H1 (cell line): Measurements from ENCODE around the gene CAVIN1. TPM values are rescaled to one million over a fixed set of nuclear protein-coding genes. Genes with fewer than 3 reads are reported as not detected.
A peak's percentile ranks its signal among the peaks of the same experiment; 100 is the strongest.

ENCODE experiments used
- CTCF ChIA-PET: fragments of 300-600 bp; sonication (Branson Sonifier 250); formaldehyde crosslinking; loops from one replicate; lab custom pipeline; 2021; ENCODE audit not compliant: partially characterized antibody; lab: Charles Lee
- POLR2A ChIA-PET: fragments of 300-600 bp; sonication (Branson Sonifier 250); formaldehyde crosslinking; loops from one replicate; lab custom pipeline; 2021; ENCODE audit warnings: inconsistent platforms; ENCODE audit not compliant: partially characterized antibody; lab: Charles Lee
- DNase-seq, 2 experiments: peaks; one replicate each; pipeline versions ENCODE4 v3.0.0 to v3.0.0-alpha.2; 2010 to 2022; ENCODE audit warnings: low spot score in 2 of 2, low read depth in 1 of 2, mixed read lengths in 1 of 2
- FAIRE-seq: peaks from 2 replicates; lab custom pipeline; 2011; peaks lifted over from hg19 to GRCh38; lab: Jason Lieb, UNC
- H2AFZ ChIP-seq: 2 replicates; pipeline ENCODE4 v1.8.1; 2012; ENCODE audit warnings: low read length, inconsistent platforms
- H2AK5ac ChIP-seq: 2 replicates; pipeline ENCODE4 v1.6.1; 2013; ENCODE audit warnings: low read depth, low read length
- H2BK120ac ChIP-seq: replicated peaks from 2 replicates; pipeline ENCODE3; 2013; ENCODE audit warnings: low read depth, low read length, inconsistent platforms
- H2BK12ac ChIP-seq: 2 replicates; pipeline ENCODE4 v1.6.1; 2013; ENCODE audit warnings: low read depth, low read length
- H2BK15ac ChIP-seq: 2 replicates; pipeline ENCODE4 v1.6.1; 2013; ENCODE audit warnings: low read length
- H2BK20ac ChIP-seq: 2 replicates; pipeline ENCODE4 v1.6.1; 2013; ENCODE audit warnings: low read length
- H2BK5ac ChIP-seq: 2 replicates; pipeline ENCODE4 v1.6.1; 2013; ENCODE audit warnings: low read depth, low read length
- H3K14ac ChIP-seq: 2 replicates; pipeline ENCODE4 v1.6.1; 2013; ENCODE audit warnings: inconsistent platforms; ENCODE audit not compliant: insufficient read length
- H3K18ac ChIP-seq: 2 replicates; pipeline ENCODE4 v1.6.1; 2013; ENCODE audit warnings: low read length; ENCODE audit errors: extremely low read depth
- H3K23ac ChIP-seq: 2 replicates; pipeline ENCODE4 v1.6.1; 2013; ENCODE audit warnings: inconsistent platforms; ENCODE audit not compliant: insufficient read length
- H3K23me2 ChIP-seq: 2 replicates; pipeline ENCODE4 v1.6.1; 2013; ENCODE audit warnings: low read depth, low read length
- H3K27ac ChIP-seq: 2 replicates; pipeline ENCODE4 v1.6.1; 2011; ENCODE audit warnings: low read depth, low read length, inconsistent platforms
- H3K27me3 ChIP-seq, 4 experiments: replicated peaks in 1 of 4; 1 replicate in 1 of 4; 2 replicates in 3 of 4; pipeline versions ENCODE4 v1.6.1 to v1.8.1; 2011 to 2013; ENCODE audit warnings: low read length in 3 of 4, mild to moderate bottlenecking in 3 of 4, inconsistent platforms in 2 of 4, mixed read lengths in 2 of 4, moderate library complexity in 1 of 4; ENCODE audit not compliant: control insufficient read depth in 3 of 4, insufficient read depth in 3 of 4; ENCODE audit errors: extremely low read depth in 1 of 4
- H3K36me3 ChIP-seq, 4 experiments: 2 replicates each; pipeline versions ENCODE4 v1.6.1 to v1.8.1; 2011 to 2013; ENCODE audit warnings: mild to moderate bottlenecking in 4 of 4, low read length in 3 of 4, moderate library complexity in 2 of 4, control low read depth in 1 of 4, inconsistent platforms in 1 of 4; ENCODE audit not compliant: insufficient read depth in 4 of 4, control insufficient read depth in 2 of 4
- H3K4ac ChIP-seq: replicated peaks from 2 replicates; pipeline ENCODE3; 2013; ENCODE audit warnings: low read length, low read depth, mixed read lengths, inconsistent platforms; ENCODE audit not compliant: insufficient read length
- H3K4me1 ChIP-seq, 4 experiments: replicated peaks in 1 of 4; 1 replicate in 1 of 4; 2 replicates in 3 of 4; pipeline versions ENCODE4 v1.6.1 to v1.8.1; 2011 to 2013; ENCODE audit warnings: low read length in 3 of 4, inconsistent platforms in 2 of 4, mixed read lengths in 1 of 4; ENCODE audit not compliant: insufficient read depth in 4 of 4, control insufficient read depth in 3 of 4
- H3K4me2 ChIP-seq, 2 experiments: 2 replicates each; pipeline versions ENCODE4 v1.6.1 to v1.8.1; 2011 to 2013; ENCODE audit warnings: low read depth in 2 of 2, low read length in 2 of 2, control low read depth in 1 of 2, inconsistent platforms in 1 of 2, mild to moderate bottlenecking in 1 of 2; ENCODE audit not compliant: insufficient read depth in 1 of 2
- H3K4me3 ChIP-seq, 4 experiments: fragments of 200-600, 300-600 bp in 1 of 4; sonication (generic), shearing (Covaris generic), sonication (Bioruptor Twin) in 1 of 4; 2 replicates each; pipeline versions ENCODE4 v1.5.1 to v1.8.1; 2011 to 2016; ENCODE audit warnings: low read length in 4 of 4, low read depth in 3 of 4, control low read depth in 2 of 4, inconsistent platforms in 2 of 4, mild to moderate bottlenecking in 2 of 4, mixed read lengths in 1 of 4, moderate library complexity in 1 of 4; ENCODE audit not compliant: insufficient read depth in 2 of 4; ENCODE audit errors: extremely low read depth in 1 of 4
- H3K56ac ChIP-seq: replicated peaks from 2 replicates; pipeline ENCODE3; 2013; ENCODE audit warnings: low read depth, mild to moderate bottlenecking, mixed read lengths, low read length, inconsistent platforms; ENCODE audit not compliant: insufficient read length
- H3K79me1 ChIP-seq: 2 replicates; pipeline ENCODE4 v1.6.1; 2013; ENCODE audit warnings: low read depth, low read length, control low read depth
- H3K79me2 ChIP-seq, 2 experiments: 2 replicates each; pipeline versions ENCODE4 v1.6.1 to v1.8.1; 2012 to 2013; ENCODE audit warnings: low read length in 2 of 2, mild to moderate bottlenecking in 2 of 2, inconsistent platforms in 1 of 2; ENCODE audit not compliant: insufficient read depth in 2 of 2, control insufficient read depth in 1 of 2
- H3K9ac ChIP-seq, 4 experiments: replicated peaks in 1 of 4; 1 replicate in 1 of 4; 2 replicates in 3 of 4; pipeline versions ENCODE4 v1.6.1 to v1.8.1; 2011 to 2013; ENCODE audit warnings: low read depth in 3 of 4, low read length in 3 of 4, control low read depth in 2 of 4, mild to moderate bottlenecking in 2 of 4, moderate library complexity in 2 of 4, inconsistent platforms in 1 of 4; ENCODE audit errors: extremely low read depth in 1 of 4
- H3K9me3 ChIP-seq, 2 experiments: 2 replicates each; pipeline versions ENCODE4 v1.6.1 to v1.8.1; 2012 to 2013; ENCODE audit warnings: mild to moderate bottlenecking in 2 of 2, moderate library complexity in 2 of 2, control low read depth in 1 of 2, inconsistent platforms in 1 of 2, low read depth in 1 of 2, low read length in 1 of 2, mixed read lengths in 1 of 2; ENCODE audit not compliant: insufficient read depth in 2 of 2
- H4K20me1 ChIP-seq, 2 experiments: replicated peaks in 1 of 2; 2 replicates each; pipeline versions ENCODE3 to v1.8.1; 2011 to 2013; ENCODE audit warnings: inconsistent platforms in 2 of 2, low read length in 2 of 2, mild to moderate bottlenecking in 1 of 2; ENCODE audit not compliant: insufficient read depth in 2 of 2, control insufficient read depth in 1 of 2
- H4K5ac ChIP-seq: 2 replicates; pipeline ENCODE4 v1.6.1; 2013; ENCODE audit warnings: low read length, low read depth, mixed read lengths, inconsistent platforms; ENCODE audit not compliant: insufficient read length
- H4K8ac ChIP-seq: 2 replicates; pipeline ENCODE4 v1.8.0; 2013; ENCODE audit warnings: mild to moderate bottlenecking, moderate library complexity, low read length, inconsistent platforms; ENCODE audit not compliant: insufficient read depth; ENCODE audit errors: extremely low read depth
- H4K91ac ChIP-seq: replicated peaks from 2 replicates; pipeline ENCODE3; 2013; ENCODE audit warnings: low read length, mixed read lengths, inconsistent platforms; ENCODE audit not compliant: insufficient read length
- E2F6 ChIP-seq: IDR thresholded peaks from 2 replicates; pipeline ENCODE4 v1.6.1; 2012; ENCODE audit warnings: inconsistent platforms
- EZH2 ChIP-seq: fragments of 200-600 bp; sonication (generic); IDR thresholded peaks from 2 replicates; pipeline ENCODE4 v1.7.1; 2012; ENCODE audit warnings: low read depth, mild to moderate bottlenecking, moderate library complexity, low read length, inconsistent platforms; ENCODE audit not compliant: severe bottlenecking
- HDAC6 ChIP-seq: IDR thresholded peaks from one replicate; pipeline ENCODE4 v1.7.1; 2012; ENCODE audit warnings: low read depth, mild to moderate bottlenecking, inconsistent platforms, low read length, moderate library complexity
- KDM1A ChIP-seq: fragments of 200-600, 300-600 bp; sonication (generic); IDR thresholded peaks from 2 replicates; pipeline ENCODE4 v1.7.1; 2016; ENCODE audit warnings: mild to moderate bottlenecking, low read length, borderline replicate concordance
- NANOG ChIP-seq: IDR thresholded peaks from 2 replicates; pipeline ENCODE4 v1.6.1; 2011; ENCODE audit warnings: low read length, low read depth, mild to moderate bottlenecking, inconsistent platforms; ENCODE audit not compliant: insufficient read depth, poor library complexity, severe bottlenecking
- PHF8 ChIP-seq: fragments of 200-600 bp; sonication (generic); conservative IDR thresholded peaks from 2 replicates; pipeline ENCODE4 v1.7.1; 2012; ENCODE audit warnings: low read depth, mild to moderate bottlenecking, inconsistent platforms, low read length, moderate library complexity
- SIRT6 ChIP-seq: IDR thresholded peaks from one replicate; pipeline ENCODE4 v1.7.1; 2012; ENCODE audit warnings: low read length, inconsistent platforms
- SIX5 ChIP-seq: IDR thresholded peaks from 2 replicates; pipeline ENCODE4 v1.6.1; 2011; ENCODE audit warnings: mild to moderate bottlenecking, low read depth, low read length
- TCF12 ChIP-seq: IDR thresholded peaks from 2 replicates; pipeline ENCODE4 v1.6.1; 2011; ENCODE audit warnings: low read depth, mild to moderate bottlenecking, low read length
- YY1 ChIP-seq: IDR thresholded peaks from 2 replicates; pipeline ENCODE4 v1.6.1; 2011; ENCODE audit warnings: low read depth, mild to moderate bottlenecking, low read length
- ZNF274 ChIP-seq: IDR thresholded peaks from 2 replicates; pipeline ENCODE4 v1.7.0; 2012; ENCODE audit warnings: low read length, borderline replicate concordance; ENCODE audit errors: extremely low read depth
- WGBS, 2 experiments: shearing (Covaris generic) in 1 of 2; methylation state at CpG; one replicate each; pipeline versions ENCODE4 v1.1.6 to v1.1.7; 2013 to 2015; ENCODE audit warnings: low lambda C conversion rate in 2 of 2, mixed read lengths in 2 of 2, inconsistent platforms in 1 of 2, low coverage in 1 of 2, missing lambda C conversion rate in 1 of 2; ENCODE audit not compliant: insufficient replicate concordance in 2 of 2, insufficient coverage in 1 of 2, insufficient read length in 1 of 2; ENCODE audit errors: extremely low coverage in 1 of 2, missing lambda C conversion rate in 1 of 2; 5-methylcytosine and 5-hydroxymethylcytosine counted together
- polyA plus RNA-seq, 7 experiments: library from polyadenylated mRNA; depleted of rRNA in 3 of 7; stranded (reverse) in 5 of 7; unstranded in 2 of 7; fragments of >200 nt in 5 of 7; fragments of 200-250 nt in 2 of 7; gene quantifications; 1 replicate in 5 of 7; 2 replicates in 1 of 7; 4 replicates in 1 of 7; pipeline versions ENCODE4 v1.2.1 to v1.2.3, GENCODE V29; 2011 to 2013; ENCODE audit warnings: missing spikeins in 2 of 7, mixed read lengths in 2 of 7
- total RNA-seq: library from RNA; stranded (reverse); fragmentation: NEBNext Ultra II Directional; extraction: Animal tissue kit (Norgen Biotek cat#: 25700); gene quantifications from 2 replicates; pipeline ENCODE4 v1.2.1, GENCODE V29; 2021

The CAVIN1 gene
- total and polyA plus RNA-seq, 2 of the 8 experiments (the other 6 are each of a cell fraction or from before 2014, with no cell fraction given), result 16.2 to 41.6 TPM

DNA sequence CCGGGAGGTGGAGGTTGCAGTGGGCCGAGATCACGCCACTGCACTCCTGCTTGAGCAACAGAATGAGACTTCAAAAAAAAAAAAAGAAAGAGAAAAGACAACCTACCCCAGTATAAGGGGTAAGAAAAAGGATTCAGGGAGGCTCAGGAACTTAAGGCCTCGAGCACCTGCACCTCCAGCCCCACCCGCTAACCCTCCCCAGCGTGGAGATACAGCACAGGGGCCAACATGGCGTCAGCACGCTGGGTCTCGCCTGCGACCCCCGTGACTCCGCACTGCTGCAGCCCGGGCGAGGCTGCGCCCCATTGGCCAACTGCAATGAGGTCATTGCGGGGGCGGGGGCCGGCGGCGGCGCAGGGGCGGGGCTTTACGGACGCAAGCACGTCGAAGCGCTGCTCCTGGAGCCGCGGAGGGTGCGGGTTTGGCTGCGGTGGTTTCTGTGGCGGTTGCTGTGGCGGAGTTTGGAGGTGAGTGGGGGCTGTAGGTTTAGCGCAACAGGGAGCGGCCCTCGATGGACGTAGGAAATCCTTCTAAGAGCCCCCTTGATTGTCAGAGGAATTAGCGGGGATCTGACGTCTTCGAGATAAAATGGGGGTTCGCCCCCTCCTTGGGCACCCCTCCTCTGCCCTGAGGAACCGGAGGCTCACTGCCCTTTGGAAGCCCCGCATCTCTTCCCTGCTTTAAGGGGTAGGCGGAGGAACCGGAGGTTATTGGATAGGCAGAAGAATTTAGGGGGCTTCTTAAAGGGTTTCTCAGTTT is 35.6 kb upstream of the CAVIN1 start, which contains the start of gene ATP6V0A1:
TSS of gene ATP6V0A1 (plus strand) at position 382 of the 759 bp plus-strand sequence. CDS start 2,017 bp downstream, outside the sequence.
- Histone ChIP-seq H3K4me1 (peaks cover 0 to 8% (median 4%) of the 10 kb centered on the region in 4 experiments; a peak in 3 of 7 replicates), H3K79me2 (peaks cover 0 to 17% of the 10 kb centered on the region in 2 experiments; a peak in 2 of 4 replicates), H2BK20ac (no peak within 1 kb of the TSS), H2BK12ac (no peak within 1 kb of the TSS), H3K18ac (peak within 1 kb of the TSS; percentile 60; the same call in 1 of the 2 replicates), H3K4ac (no peak within 1 kb of the TSS), H3K4me2 (peak within 1 kb of the TSS; percentile 41 to 74), H3K14ac (no peak within 1 kb of the TSS), H3K9me3 (no peaks in the 10 kb centered on the region), H3K23me2 (peaks cover 2% of the 10 kb centered on the region), H2BK5ac (no peak within 1 kb of the TSS), H3K4me3 (peak within 1 kb of the TSS; percentile 49 to 87 (median 75)), H3K79me1 (no peaks in the 10 kb centered on the region), H3K9ac (peak within 1 kb of the TSS; percentile 46 to 79 (median 49); a peak in 6 of 7 replicates), H3K56ac (no peak within 1 kb of the TSS), H2AK5ac (no peak within 1 kb of the TSS), H2BK15ac (no peak within 1 kb of the TSS), H2BK120ac (no peak within 1 kb of the TSS), H4K20me1 (peaks cover 0 to 6% of the 10 kb centered on the region in 2 experiments), H3K36me3 (peaks cover 0 to 6% (median 3%) of the 10 kb centered on the region in 4 experiments; a peak in 3 of 8 replicates), H3K27me3 (no peaks in the 10 kb centered on the region), H4K8ac (peak within 1 kb of the TSS; percentile 94; the same call in 1 of the 2 replicates), H2AFZ (peak within 1 kb of the TSS; percentile 74; the same call in 1 of the 2 replicates), H3K23ac (no peak within 1 kb of the TSS), H3K27ac (no peak within 1 kb of the TSS), H4K91ac (no peak within 1 kb of the TSS), H4K5ac (no peak within 1 kb of the TSS)
- FAIRE-seq (no peak), DNase-seq (peak; percentile 57 to 96)
- CTCF ChIA-PET, result interaction anchor here (1.5 to 2.4 kb wide), 2 partner anchors 18 to 61 kb away, joined by 7 to 11 read pairs; no protein-coding TSS in a partner anchor
- WGBS, 2 experiments, result 8% methylated on average over 24 of the region's 45 CpGs; no CpG with 5 or more reads in 1 of the 2 experiments
- POLR2A ChIA-PET, result no interaction called here
- TF ChIP-seq ZNF274 (no peak), HDAC6 (no peak), EZH2 (no peak), YY1 (peak; percentile 92), TCF12 (no peak), KDM1A (no peak), E2F6 (peak; percentile 63), SIRT6 (no peak), NANOG (no peak), SIX5 (no peak), PHF8 (0 out of 2 replicates have a peak, but pooled peaks have one; percentile 47)
